ENCODE measurements around the gene TEC.

- TF ChIP-seq CTCF (IDR thresholded peaks at IDR 0.05) (no peak), POLR2A (IDR thresholded peaks at IDR 0.05) (no peak)
These were observed 6.0 kb upstream of the TEC start for GRCh38 chr4:48275686-48276085.
